Keratinocyte (primary cell): ENCODE measurements around the gene SH3BP5L. TPM values are rescaled to one million over a fixed set of nuclear protein-coding genes. Genes with fewer than 3 reads are reported as not detected.
"Not testable (repeated sequence)": the region's sequence is repeated elsewhere in the genome, so short reads cannot be mapped to it uniquely, and the experiment has no call there.

Source experiments
- DNase-seq: peaks from one replicate; pipeline ENCODE4 v3.0.0-alpha.2; 2011; ENCODE audit warnings: low read depth, missing footprints, low spot score
- FAIRE-seq: peaks from 2 replicates; lab custom pipeline; 2011; peaks lifted over from hg19 to GRCh38; lab: Jason Lieb, UNC
- H2AFZ ChIP-seq: 2 replicates; pipeline ENCODE4 v1.6.0; 2012; ENCODE audit warnings: low read length, control low read depth, inconsistent platforms; ENCODE audit not compliant: control insufficient read depth
- H3K27ac ChIP-seq: 2 replicates; pipeline ENCODE4 v1.5.1; 2011; ENCODE audit warnings: low read length; ENCODE audit not compliant: control insufficient read depth, insufficient read depth
- H3K27me3 ChIP-seq: 3 replicates; pipeline ENCODE4 v1.6.0; 2011; ENCODE audit warnings: low read length; ENCODE audit not compliant: control insufficient read depth, insufficient read depth; ENCODE audit errors: extremely low read depth
- H3K36me3 ChIP-seq, 2 experiments: 2 replicates in 1 of 2; 3 replicates in 1 of 2; pipeline ENCODE4 v1.5.1; 2011; ENCODE audit warnings: low read length in 2 of 2, mild to moderate bottlenecking in 1 of 2; ENCODE audit not compliant: control insufficient read depth in 2 of 2, insufficient read depth in 2 of 2; ENCODE audit errors: extremely low read depth in 1 of 2
- H3K4me1 ChIP-seq: 3 replicates; pipeline ENCODE4 v1.5.1; 2011; ENCODE audit warnings: low read length; ENCODE audit not compliant: control insufficient read depth, insufficient read depth; ENCODE audit errors: extremely low read depth
- H3K4me2 ChIP-seq: 3 replicates; pipeline ENCODE4 v1.6.0; 2011; ENCODE audit warnings: low read depth, low read length; ENCODE audit not compliant: control insufficient read depth, insufficient read depth; ENCODE audit errors: extremely low read depth
- H3K4me3 ChIP-seq, 3 experiments: fragments of 200-600 bp in 1 of 3; sonication (generic) in 1 of 3; 2 replicates in 2 of 3; 3 replicates in 1 of 3; pipeline ENCODE4 v1.5.1; 2011 to 2016; ENCODE audit warnings: low read length in 3 of 3, mild to moderate bottlenecking in 3 of 3, control low read depth in 2 of 3, inconsistent platforms in 1 of 3, low read depth in 1 of 3, mixed read lengths in 1 of 3, mixed run types in 1 of 3, moderate library complexity in 1 of 3; ENCODE audit not compliant: control insufficient read depth in 2 of 3, insufficient read depth in 2 of 3; ENCODE audit errors: extremely low read depth in 1 of 3
- H3K79me2 ChIP-seq: 2 replicates; pipeline ENCODE4 v1.6.0; 2012; ENCODE audit warnings: low read length; ENCODE audit not compliant: control insufficient read depth, insufficient read depth
- H3K9ac ChIP-seq: 3 replicates; pipeline ENCODE4 v1.6.0; 2011; ENCODE audit warnings: low read length; ENCODE audit not compliant: control insufficient read depth, insufficient read depth; ENCODE audit errors: extremely low read depth
- H3K9me1 ChIP-seq: 3 replicates; pipeline ENCODE4 v1.6.0; 2011; ENCODE audit warnings: low read length; ENCODE audit not compliant: control insufficient read depth, insufficient read depth; ENCODE audit errors: extremely low read depth
- H3K9me3 ChIP-seq: 2 replicates; pipeline ENCODE4 v1.5.1; 2012; ENCODE audit warnings: low read depth, low read length; ENCODE audit not compliant: control insufficient read depth
- H4K20me1 ChIP-seq: 3 replicates; pipeline ENCODE4 v1.6.0; 2011; ENCODE audit warnings: low read length; ENCODE audit not compliant: control insufficient read depth, insufficient read depth; ENCODE audit errors: extremely low read depth
- EZH2 ChIP-seq: IDR thresholded peaks from one replicate; pipeline ENCODE4 v1.6.1; 2012; ENCODE audit warnings: inconsistent platforms, mild to moderate bottlenecking, low read length, moderate library complexity
- dilution Hi-C: fragments of 300-500 bp; cut with MboI; formaldehyde crosslinking; loops from one replicate; pipeline ENCODE4 v1.7.0; 2020; ENCODE audit warnings: low sequenced_read_pairs; ENCODE audit not compliant: extremely low pct_ligation_motif_present
- polyA plus RNA-seq, 5 experiments: library from polyadenylated mRNA; depleted of rRNA in 3 of 5; stranded (reverse) in 3 of 5; stranded (forward) in 1 of 5; unstranded in 1 of 5; fragments of >200 nt; gene quantifications; 1 replicate in 1 of 5; 2 replicates in 3 of 5; 3 replicates in 1 of 5; pipeline versions ENCODE4 v1.2.1 to v1.2.3, GENCODE V29; 2011 to 2012; ENCODE audit warnings: missing spikeins in 2 of 5, low read depth in 1 of 5, low replicate concordance in 1 of 5
- TF ChIP-seq, protein P1 (sequence below), 3 experiments: IDR thresholded peaks in 1 of 3; conservative IDR thresholded peaks in 1 of 3; optimal IDR thresholded peaks in 1 of 3; 2 replicates in 2 of 3; 3 replicates in 1 of 3; pipeline versions ENCODE3 to v1.5.1; 2011; ENCODE audit warnings: low read length in 3 of 3, mild to moderate bottlenecking in 3 of 3, moderate library complexity in 2 of 3, control low read depth in 1 of 3, inconsistent platforms in 1 of 3; ENCODE audit not compliant: insufficient read depth in 2 of 3; ENCODE audit errors: extremely low read depth in 1 of 3

The SH3BP5L gene
- polyA plus RNA-seq, 1 donor (not counting 4 experiments of a cell fraction or from before 2014, with no cell fraction given) = 13.2 TPM

DNA sequence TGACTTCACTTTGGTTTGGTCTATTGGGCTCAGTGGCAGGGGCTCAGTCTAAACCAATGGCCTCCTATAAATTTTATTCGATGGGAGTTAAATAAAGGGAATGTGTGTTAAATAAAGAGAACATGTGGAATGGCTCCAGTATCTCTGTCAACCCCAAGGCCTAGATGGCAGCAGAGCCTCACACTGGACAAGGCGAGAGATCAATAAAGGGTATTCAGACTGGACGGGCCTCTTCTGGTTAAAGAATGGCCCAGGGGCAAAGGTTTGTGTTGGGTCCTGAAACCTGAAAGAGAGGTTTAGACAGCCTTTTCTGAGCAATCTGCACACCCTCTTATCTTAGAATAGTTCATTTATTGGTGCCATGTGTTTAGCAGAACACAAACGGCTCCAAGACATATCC lies 34.7 kb downstream of the SH3BP5L start:
- H3K36me3 ChIP-seq = no peaks in the 10 kb centered on the region
- H3K27ac ChIP-seq = no peak overlapping the region
- dilution Hi-C loops = no loop called here
- no peak overlapping the region for H3K4me3 ChIP-seq
- no peaks in the 10 kb centered on the region for H3K9me3 ChIP-seq
- H3K9me1 ChIP-seq = no peaks in the 10 kb centered on the region
- no peak overlapping the region for H3K4me2 ChIP-seq
- DNase-seq = no peak
- no peak for FAIRE-seq
- no peaks in the 10 kb centered on the region for H3K27me3 ChIP-seq
- H2AFZ ChIP-seq = no peak overlapping the region
- H3K4me1 ChIP-seq = peaks cover 2% of the 10 kb centered on the region
- no peaks in the 10 kb centered on the region for H3K79me2 ChIP-seq
- H4K20me1 ChIP-seq = no peaks in the 10 kb centered on the region
- H3K9ac ChIP-seq = no peak overlapping the region
- TF ChIP-seq EZH2 = no peak
- TF ChIP-seq, protein P1, sequence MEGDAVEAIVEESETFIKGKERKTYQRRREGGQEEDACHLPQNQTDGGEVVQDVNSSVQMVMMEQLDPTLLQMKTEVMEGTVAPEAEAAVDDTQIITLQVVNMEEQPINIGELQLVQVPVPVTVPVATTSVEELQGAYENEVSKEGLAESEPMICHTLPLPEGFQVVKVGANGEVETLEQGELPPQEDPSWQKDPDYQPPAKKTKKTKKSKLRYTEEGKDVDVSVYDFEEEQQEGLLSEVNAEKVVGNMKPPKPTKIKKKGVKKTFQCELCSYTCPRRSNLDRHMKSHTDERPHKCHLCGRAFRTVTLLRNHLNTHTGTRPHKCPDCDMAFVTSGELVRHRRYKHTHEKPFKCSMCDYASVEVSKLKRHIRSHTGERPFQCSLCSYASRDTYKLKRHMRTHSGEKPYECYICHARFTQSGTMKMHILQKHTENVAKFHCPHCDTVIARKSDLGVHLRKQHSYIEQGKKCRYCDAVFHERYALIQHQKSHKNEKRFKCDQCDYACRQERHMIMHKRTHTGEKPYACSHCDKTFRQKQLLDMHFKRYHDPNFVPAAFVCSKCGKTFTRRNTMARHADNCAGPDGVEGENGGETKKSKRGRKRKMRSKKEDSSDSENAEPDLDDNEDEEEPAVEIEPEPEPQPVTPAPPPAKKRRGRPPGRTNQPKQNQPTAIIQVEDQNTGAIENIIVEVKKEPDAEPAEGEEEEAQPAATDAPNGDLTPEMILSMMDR (optimal IDR thresholded peaks at IDR 0.05 in 1 of 3, IDR thresholded peaks at IDR 0.05 in 1 of 3, conservative IDR thresholded peaks at IDR 0.05 in 1 of 3; ENCODE audit: extremely low read depth in 1 of 3, insufficient read depth in 2 of 3, low read length in 3 of 3) = no peak

GRCh38 chr1:248790456-248790855 lies 35.3 kb downstream of the SH3BP5L start:
- H3K9me3 ChIP-seq = no peaks in the 10 kb centered on the region
- TF ChIP-seq, protein P1 (optimal IDR thresholded peaks at IDR 0.05 in 1 of 3, IDR thresholded peaks at IDR 0.05 in 1 of 3, conservative IDR thresholded peaks at IDR 0.05 in 1 of 3; ENCODE audit: extremely low read depth in 1 of 3, insufficient read depth in 2 of 3, low read length in 3 of 3) = no peak
- TF ChIP-seq EZH2 = no peak
- no peaks in the 10 kb centered on the region for H3K9me1 ChIP-seq
- H3K27ac ChIP-seq = no peak overlapping the region
- no peak overlapping the region for H3K9ac ChIP-seq
- DNase-seq = no peak
- no peaks in the 10 kb centered on the region for H4K20me1 ChIP-seq
- H2AFZ ChIP-seq = no peak overlapping the region
- no peaks in the 10 kb centered on the region for H3K79me2 ChIP-seq
- no peak for FAIRE-seq
- no peak overlapping the region for H3K4me2 ChIP-seq
- peaks cover 2% of the 10 kb centered on the region for H3K4me1 ChIP-seq
- dilution Hi-C loops = no loop called here
- no peak overlapping the region for H3K4me3 ChIP-seq
- H3K27me3 ChIP-seq = no peaks in the 10 kb centered on the region
- no peaks in the 10 kb centered on the region for H3K36me3 ChIP-seq

GRCh38 chr1:248789337-248789736 lies 36.4 kb downstream of the SH3BP5L start:
- dilution Hi-C loops, H3K79me2 ChIP-seq, H2AFZ ChIP-seq, H3K9ac ChIP-seq, DNase-seq, H3K4me2 ChIP-seq, H3K9me1 ChIP-seq, H3K9me3 ChIP-seq, H3K36me3 ChIP-seq, H3K27me3 ChIP-seq, H3K4me1 ChIP-seq, FAIRE-seq, H3K27ac ChIP-seq, H3K4me3 ChIP-seq, H4K20me1 ChIP-seq: not testable (repeated sequence)
